Transverse colon (tissue), 4 donors: ENCODE data around the gene GPR55. TPM values are rescaled to one million over a fixed set of nuclear protein-coding genes. Genes with fewer than 3 reads are reported as not detected.

Experiments used
- DNase-seq: peaks from one replicate; pipeline ENCODE4 v3.0.0-alpha.2; 2019
- H3K27ac ChIP-seq, 4 donors: fragments of 200-600 bp; sonication (generic); 2 replicates each; pipeline ENCODE4 v1.5.1; 2016 to 2018; ENCODE audit warnings: inconsistent platforms in 4 of 4
- H3K27me3 ChIP-seq: fragments of 200-600 bp; sonication (generic); 2 replicates; pipeline ENCODE4 v1.5.1; 2017; ENCODE audit warnings: inconsistent platforms
- H3K36me3 ChIP-seq, 4 donors: fragments of 200-600 bp; sonication (generic); 2 replicates each; pipeline ENCODE4 v1.5.1; 2017 to 2019; ENCODE audit warnings: inconsistent platforms in 4 of 4
- H3K4me1 ChIP-seq, 4 donors: fragments of 200-600 bp; sonication (generic); 2 replicates each; pipeline ENCODE4 v1.5.1; 2017 to 2020; ENCODE audit warnings: inconsistent platforms in 4 of 4
- H3K4me3 ChIP-seq, 4 donors: fragments of 200-600 bp; sonication (generic); 1 replicate in 1 of 4; 2 replicates in 3 of 4; pipeline versions ENCODE4 v1.5.1 to v1.6.1; 2017 to 2019; ENCODE audit warnings: inconsistent platforms in 4 of 4
- H3K9me3 ChIP-seq, 2 donors: fragments of 200-600 bp; sonication (generic); 2 replicates each; pipeline ENCODE4 v1.5.1; 2017 to 2019; ENCODE audit warnings: inconsistent platforms in 2 of 2
- CTCF ChIP-seq, 5 experiments: fragments of 200-600 bp in 3 of 5; fragments of 450-650 bp in 2 of 5; sonication (generic) in 3 of 5; IDR thresholded peaks; 1 replicate in 2 of 5; 2 replicates in 3 of 5; pipeline ENCODE4 v1.5.1; 2016 to 2017; ENCODE audit warnings: antibody characterized with exemption in 5 of 5, inconsistent platforms in 3 of 5, mild to moderate bottlenecking in 2 of 5, moderate library complexity in 1 of 5
- EP300 ChIP-seq: sonication (generic); formaldehyde crosslinking; IDR thresholded peaks from one replicate; pipeline ENCODE4 v1.6.1; 2017; ENCODE audit warnings: antibody characterized with exemption, low read depth
- POLR2A ChIP-seq: fragments of 450-650 bp; IDR thresholded peaks from one replicate; pipeline ENCODE4 v1.6.1; 2016; ENCODE audit warnings: antibody characterized with exemption, mild to moderate bottlenecking, moderate library complexity
- POLR2AphosphoS5 ChIP-seq, 3 donors: sonication (generic); formaldehyde crosslinking; IDR thresholded peaks; one replicate each; pipeline ENCODE4 v1.6.1; 2016; ENCODE audit warnings: antibody characterized with exemption in 3 of 3
- WGBS, 2 donors: methylation state at CpG; one replicate each; pipeline ENCODE4 v1.1.5; 2018; ENCODE audit warnings: low coverage in 1 of 2; 5-methylcytosine and 5-hydroxymethylcytosine counted together
- in situ Hi-C, 4 donors: fragments of 200-750 bp; cut with MboI; loops; one replicate each; pipeline versions ENCODE4 v1.15.0 to v1.15.1; 2017; ENCODE audit warnings: low sequenced_read_pairs in 3 of 4, low pct_ligation_motif_present in 1 of 4, low pct_unique_long_range_greater_than_20kb in 1 of 4
- intact Hi-C: fragments of 100-400 bp; cut with DNase I; formaldehyde crosslinking; loops from one replicate; pipeline ENCODE4 v1.15.1; 2023; ENCODE audit warnings: low total_unique reads
- total RNA-seq, 4 donors: library from RNA; depleted of rRNA; stranded (reverse); fragments of >200 nt; gene quantifications; one replicate each; pipeline ENCODE4 v1.1.0, GENCODE V29; 2016

GPR55 gene
- total RNA-seq, 4 donors from 2014 or later: 0.40 to 16.1 (median 2.0) TPM

DNA sequence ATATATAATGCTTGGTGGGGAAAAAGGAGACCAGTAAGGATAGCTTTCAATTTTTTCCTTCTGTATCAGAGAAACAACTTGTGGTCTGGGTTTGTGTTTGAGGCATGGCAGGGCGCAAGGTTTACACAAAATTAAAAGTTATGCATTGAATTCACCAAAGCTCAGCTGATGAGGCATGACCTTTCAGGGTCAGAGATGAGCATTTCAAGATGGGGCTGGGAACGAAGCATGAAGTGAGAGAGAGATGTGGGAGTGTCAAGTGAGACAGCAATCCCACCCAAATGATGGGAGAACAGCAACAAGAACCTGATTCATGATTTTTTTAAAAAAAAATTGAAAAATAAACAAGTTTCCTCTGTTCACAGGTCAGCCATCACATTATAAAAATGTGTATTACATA, 4.9 kb downstream of the GPR55 start:
- in situ Hi-C loops: no loop called here
- no peaks in the 10 kb centered on the region for H3K36me3 ChIP-seq
- peaks cover 13% of the 10 kb centered on the region for H3K27me3 ChIP-seq
- 40 to 61% methylated on average over 1 to 2 of the region's 2 CpGs for WGBS, 2 donors
- H3K27ac ChIP-seq: no peak overlapping the region
- no peaks in the 10 kb centered on the region for H3K4me1 ChIP-seq
- H3K9me3 ChIP-seq: no peaks in the 10 kb centered on the region
- TF ChIP-seq EP300: no peak
- no peak for TF ChIP-seq POLR2AphosphoS5 (IDR thresholded peaks at IDR 0.05)
- TF ChIP-seq POLR2A: no peak
- TF ChIP-seq CTCF (IDR thresholded peaks at IDR 0.05): no peak
- DNase-seq: peak; percentile 1
- intact Hi-C loops: no loop called here
- H3K4me3 ChIP-seq: no peak overlapping the region

DNA sequence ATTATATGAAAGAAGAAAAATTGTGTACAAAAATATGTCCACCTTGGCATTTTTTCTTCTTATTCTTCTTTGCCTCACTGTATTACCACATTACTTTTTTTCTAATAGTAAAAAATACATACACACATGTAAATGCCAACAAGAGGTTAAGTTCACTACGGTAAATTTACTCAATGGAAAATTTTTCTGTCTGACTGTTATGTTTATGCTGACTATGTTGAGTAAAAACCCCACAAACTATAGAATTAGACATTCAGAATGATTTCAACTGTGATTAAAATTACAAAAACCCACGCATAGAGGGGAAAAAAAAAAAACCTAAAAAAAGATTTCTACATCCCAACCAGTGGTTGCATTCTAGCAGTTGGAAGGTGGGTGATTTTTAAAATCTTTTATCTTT, 5.4 kb downstream of the GPR55 start:
- WGBS, 2 donors: 66 to 73% methylated on average over 2 of the region's 2 CpGs
- intact Hi-C loops (no loop called here), in situ Hi-C loops (loop anchor here in 2 of 4 donors (10.0 kb wide), 2 partner anchors 65 to 85 kb away; no protein-coding TSS in a partner anchor)
- H3K4me1 ChIP-seq: no peaks in the 10 kb centered on the region
- peaks cover 13% of the 10 kb centered on the region for H3K27me3 ChIP-seq
- no peaks in the 10 kb centered on the region for H3K9me3 ChIP-seq
- no peak for TF ChIP-seq CTCF (IDR thresholded peaks at IDR 0.05)
- no peak for TF ChIP-seq POLR2AphosphoS5 (IDR thresholded peaks at IDR 0.05)
- no peak for TF ChIP-seq POLR2A
- TF ChIP-seq EP300: no peak
- no peak for DNase-seq
- no peak overlapping the region for H3K4me3 ChIP-seq
- H3K27ac ChIP-seq: no peak overlapping the region
- no peaks in the 10 kb centered on the region for H3K36me3 ChIP-seq

DNA sequence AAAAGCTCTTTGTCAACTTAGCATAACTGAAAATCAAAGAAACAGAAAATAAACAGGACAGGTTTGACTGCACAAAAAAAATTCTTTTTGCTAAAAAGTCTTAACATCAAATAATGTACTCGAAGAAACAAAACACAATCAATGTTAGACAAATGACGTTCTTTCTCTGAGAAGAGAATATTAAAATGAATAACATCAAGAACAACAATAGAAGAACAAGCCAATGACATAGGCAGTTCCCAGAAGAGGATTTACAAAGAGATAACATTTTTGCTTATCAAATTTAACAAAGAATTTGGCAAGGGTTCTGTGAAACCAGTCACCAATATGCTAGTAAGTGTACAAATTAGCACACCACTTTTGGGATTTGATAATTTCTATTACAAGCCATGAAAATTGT, 5.8 kb downstream of the GPR55 start:
- Histone ChIP-seq H3K9me3 (no peaks in the 10 kb centered on the region), H3K4me3 (no peak overlapping the region), H3K36me3 (no peaks in the 10 kb centered on the region), H3K27me3 (peaks cover 13% of the 10 kb centered on the region), H3K4me1 (no peaks in the 10 kb centered on the region), H3K27ac (no peak overlapping the region)
- no peak for TF ChIP-seq POLR2AphosphoS5 (IDR thresholded peaks at IDR 0.05)
- TF ChIP-seq POLR2A: no peak
- no peak for TF ChIP-seq EP300
- TF ChIP-seq CTCF (IDR thresholded peaks at IDR 0.05): no peak
- in situ Hi-C loops: loop anchor here in 2 of 4 donors (10.0 kb wide), 2 partner anchors 64 to 84 kb away; no protein-coding TSS in a partner anchor
- intact Hi-C loops: no loop called here
- 64 to 70% methylated on average over 2 of the region's 2 CpGs for WGBS, 2 donors
- no peak for DNase-seq

DNA sequence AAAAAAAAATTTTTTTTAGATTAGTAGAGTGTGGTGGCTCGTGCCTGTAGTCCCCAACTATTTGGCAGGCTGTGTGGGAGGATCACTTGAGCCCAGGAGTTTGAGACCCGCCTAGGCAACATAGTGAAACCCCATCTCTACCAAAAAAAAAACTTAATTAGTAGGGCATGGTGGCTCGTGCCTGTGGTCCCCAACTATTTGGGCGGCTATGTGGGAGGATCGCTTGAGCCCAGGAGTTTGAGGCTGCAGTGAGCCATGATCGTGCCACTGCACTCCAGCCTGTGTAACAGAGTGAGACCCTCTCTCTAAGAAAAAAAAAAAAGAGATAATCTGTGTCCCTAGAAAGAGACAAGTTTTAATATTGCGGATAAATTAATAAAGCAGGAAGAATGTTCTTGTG, 8.8 kb downstream of the GPR55 start:
- no peak for TF ChIP-seq EP300
- no peak for TF ChIP-seq POLR2A
- no peak for TF ChIP-seq CTCF (IDR thresholded peaks at IDR 0.05)
- TF ChIP-seq POLR2AphosphoS5 (IDR thresholded peaks at IDR 0.05): no peak
- no peaks in the 10 kb centered on the region for H3K36me3 ChIP-seq
- intact Hi-C loops: no loop called here
- H3K27ac ChIP-seq: no peak overlapping the region
- H3K27me3 ChIP-seq: peaks cover 13% of the 10 kb centered on the region
- no peaks in the 10 kb centered on the region for H3K9me3 ChIP-seq
- in situ Hi-C loops: loop anchor here in 2 of 4 donors (10.0 kb wide), 2 partner anchors 61 to 81 kb away; no protein-coding TSS in a partner anchor
- peaks cover 0 to 5% (median 2%) of the 10 kb centered on the region in 4 donors for H3K4me1 ChIP-seq
- 73 to 84% methylated on average over 5 to 7 of the region's 7 CpGs for WGBS, 2 donors
- no peak for DNase-seq
- H3K4me3 ChIP-seq: no peak overlapping the region
